Measurements from ENCODE around the gene DNAI2.
"Not testable (repeated sequence)": the region's sequence is repeated elsewhere in the genome, so short reads cannot be mapped to it uniquely, and the experiment has no call there.

- not testable (repeated sequence) for TF ChIP-seq CTCF, POLR2A (IDR thresholded peaks at IDR 0.05)
These were observed 5.6 kb downstream of the DNAI2 start for GRCh38 chr17:74279617-74280016.

Measured in thyroid gland (tissue), 4 donors.